SH-SY5Y (cell line): ENCODE results near the gene TMEM117.

Source experiments
- GATA2 ChIP-seq: IDR thresholded peaks from 2 replicates; pipeline ENCODE4 v1.6.1; 2011; ENCODE audit warnings: mild to moderate bottlenecking, low read depth, low read length
- GATA3 ChIP-seq: IDR thresholded peaks from 2 replicates; pipeline ENCODE4 v1.6.1; 2011; ENCODE audit warnings: low read depth, mild to moderate bottlenecking, low read length, moderate library complexity

GRCh38 chr12:44036875-44037443 is 201.1 kb downstream of the TMEM117 start:
- TF ChIP-seq GATA2 (no peak), GATA3 (no peak)
